HL-60 (cell line): Measurements from ENCODE around the gene IL25.

Source experiments
- DNase-seq, 2 experiments: peaks; one replicate each; pipeline ENCODE4 v3.0.0-alpha.2; 2010 to 2020; ENCODE audit warnings: low read depth in 1 of 2, low spot score in 1 of 2
- H3K27ac ChIP-seq: fragments of 250-450 bp; sonication (Bioruptor Pico); replicated peaks from 2 replicates; pipeline ENCODE4 v1.5.1; 2020; ENCODE audit warnings: mild to moderate bottlenecking, moderate library complexity
- H3K27me3 ChIP-seq: fragments of 250-450 bp; sonication (Bioruptor Pico); 2 replicates; pipeline ENCODE4 v1.5.1; 2021; ENCODE audit warnings: mild to moderate bottlenecking, moderate library complexity; ENCODE audit not compliant: insufficient read depth, poor library complexity, severe bottlenecking
- H3K4me3 ChIP-seq: replicated peaks from 2 replicates; pipeline ENCODE4 v1.5.1; 2011; ENCODE audit warnings: mild to moderate bottlenecking, control low read depth, low read length; ENCODE audit not compliant: insufficient read depth
- GABPA ChIP-seq: IDR thresholded peaks from 2 replicates; pipeline ENCODE4 v1.6.1; 2012; ENCODE audit warnings: low read depth
- POLR2AphosphoS5 ChIP-seq: IDR thresholded peaks from 2 replicates; pipeline ENCODE4 v1.6.1; 2012; ENCODE audit warnings: low read depth
- SPI1 ChIP-seq: IDR thresholded peaks from 2 replicates; pipeline ENCODE4 v1.6.1; 2012; ENCODE audit warnings: low read depth, mild to moderate bottlenecking, borderline replicate concordance
- TF ChIP-seq, protein P1 (sequence below): IDR thresholded peaks from one replicate; pipeline ENCODE4 v1.5.1; 2011; ENCODE audit warnings: low read length, control low read depth, inconsistent platforms; ENCODE audit not compliant: insufficient read depth
- TF ChIP-seq, protein P2 (sequence below): IDR thresholded peaks from 2 replicates; pipeline ENCODE4 v1.6.1; 2012; ENCODE audit warnings: low read depth; ENCODE audit not compliant: insufficient replicate concordance

IL25 gene

DNA sequence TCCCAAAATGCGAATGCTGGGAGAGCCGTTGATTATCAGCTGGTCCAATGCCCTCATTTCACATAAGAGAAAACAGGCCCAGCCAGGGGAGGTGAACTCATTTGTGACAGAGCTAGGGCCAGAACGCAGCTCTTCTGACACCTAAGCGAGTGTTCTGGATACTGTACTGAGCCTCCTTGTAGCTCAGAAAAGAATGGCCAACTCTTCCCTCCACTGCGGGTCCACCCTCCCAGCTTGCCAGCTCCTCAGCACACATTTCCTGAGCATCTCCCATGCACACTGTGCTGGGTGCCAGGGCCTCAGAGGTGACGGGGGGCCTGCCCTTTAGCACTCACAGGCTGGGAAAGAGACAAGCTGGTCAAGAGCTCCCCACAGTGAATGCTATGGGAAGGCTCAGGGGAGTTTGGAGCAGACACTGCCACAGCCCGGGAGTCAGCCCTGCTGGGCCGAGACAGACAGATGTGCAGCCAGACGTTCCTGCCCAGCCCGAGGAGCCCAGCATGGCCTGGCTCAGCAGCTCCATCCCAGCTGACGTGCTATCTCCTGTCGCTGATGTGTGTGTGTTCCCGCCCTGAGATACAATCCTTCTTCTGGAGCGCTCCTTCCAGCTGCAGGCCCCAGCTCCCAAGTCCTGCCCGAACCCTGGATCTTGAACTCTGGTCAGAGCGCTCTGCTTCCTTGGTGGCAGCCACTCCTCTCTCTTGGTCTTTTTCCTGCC, 7.7 kb downstream of the IL25 start:
- DNase-seq: no peak
- Histone ChIP-seq H3K27me3 (no peaks in the 10 kb centered on the region), H3K27ac (no peak overlapping the region), H3K4me3 (no peak overlapping the region)
- TF ChIP-seq SPI1 (no peak), GABPA (no peak), POLR2AphosphoS5 (no peak)
- TF ChIP-seq, protein P1, sequence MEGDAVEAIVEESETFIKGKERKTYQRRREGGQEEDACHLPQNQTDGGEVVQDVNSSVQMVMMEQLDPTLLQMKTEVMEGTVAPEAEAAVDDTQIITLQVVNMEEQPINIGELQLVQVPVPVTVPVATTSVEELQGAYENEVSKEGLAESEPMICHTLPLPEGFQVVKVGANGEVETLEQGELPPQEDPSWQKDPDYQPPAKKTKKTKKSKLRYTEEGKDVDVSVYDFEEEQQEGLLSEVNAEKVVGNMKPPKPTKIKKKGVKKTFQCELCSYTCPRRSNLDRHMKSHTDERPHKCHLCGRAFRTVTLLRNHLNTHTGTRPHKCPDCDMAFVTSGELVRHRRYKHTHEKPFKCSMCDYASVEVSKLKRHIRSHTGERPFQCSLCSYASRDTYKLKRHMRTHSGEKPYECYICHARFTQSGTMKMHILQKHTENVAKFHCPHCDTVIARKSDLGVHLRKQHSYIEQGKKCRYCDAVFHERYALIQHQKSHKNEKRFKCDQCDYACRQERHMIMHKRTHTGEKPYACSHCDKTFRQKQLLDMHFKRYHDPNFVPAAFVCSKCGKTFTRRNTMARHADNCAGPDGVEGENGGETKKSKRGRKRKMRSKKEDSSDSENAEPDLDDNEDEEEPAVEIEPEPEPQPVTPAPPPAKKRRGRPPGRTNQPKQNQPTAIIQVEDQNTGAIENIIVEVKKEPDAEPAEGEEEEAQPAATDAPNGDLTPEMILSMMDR: no peak
- TF ChIP-seq, protein P2, sequence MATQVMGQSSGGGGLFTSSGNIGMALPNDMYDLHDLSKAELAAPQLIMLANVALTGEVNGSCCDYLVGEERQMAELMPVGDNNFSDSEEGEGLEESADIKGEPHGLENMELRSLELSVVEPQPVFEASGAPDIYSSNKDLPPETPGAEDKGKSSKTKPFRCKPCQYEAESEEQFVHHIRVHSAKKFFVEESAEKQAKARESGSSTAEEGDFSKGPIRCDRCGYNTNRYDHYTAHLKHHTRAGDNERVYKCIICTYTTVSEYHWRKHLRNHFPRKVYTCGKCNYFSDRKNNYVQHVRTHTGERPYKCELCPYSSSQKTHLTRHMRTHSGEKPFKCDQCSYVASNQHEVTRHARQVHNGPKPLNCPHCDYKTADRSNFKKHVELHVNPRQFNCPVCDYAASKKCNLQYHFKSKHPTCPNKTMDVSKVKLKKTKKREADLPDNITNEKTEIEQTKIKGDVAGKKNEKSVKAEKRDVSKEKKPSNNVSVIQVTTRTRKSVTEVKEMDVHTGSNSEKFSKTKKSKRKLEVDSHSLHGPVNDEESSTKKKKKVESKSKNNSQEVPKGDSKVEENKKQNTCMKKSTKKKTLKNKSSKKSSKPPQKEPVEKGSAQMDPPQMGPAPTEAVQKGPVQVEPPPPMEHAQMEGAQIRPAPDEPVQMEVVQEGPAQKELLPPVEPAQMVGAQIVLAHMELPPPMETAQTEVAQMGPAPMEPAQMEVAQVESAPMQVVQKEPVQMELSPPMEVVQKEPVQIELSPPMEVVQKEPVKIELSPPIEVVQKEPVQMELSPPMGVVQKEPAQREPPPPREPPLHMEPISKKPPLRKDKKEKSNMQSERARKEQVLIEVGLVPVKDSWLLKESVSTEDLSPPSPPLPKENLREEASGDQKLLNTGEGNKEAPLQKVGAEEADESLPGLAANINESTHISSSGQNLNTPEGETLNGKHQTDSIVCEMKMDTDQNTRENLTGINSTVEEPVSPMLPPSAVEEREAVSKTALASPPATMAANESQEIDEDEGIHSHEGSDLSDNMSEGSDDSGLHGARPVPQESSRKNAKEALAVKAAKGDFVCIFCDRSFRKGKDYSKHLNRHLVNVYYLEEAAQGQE: no peak

DNA sequence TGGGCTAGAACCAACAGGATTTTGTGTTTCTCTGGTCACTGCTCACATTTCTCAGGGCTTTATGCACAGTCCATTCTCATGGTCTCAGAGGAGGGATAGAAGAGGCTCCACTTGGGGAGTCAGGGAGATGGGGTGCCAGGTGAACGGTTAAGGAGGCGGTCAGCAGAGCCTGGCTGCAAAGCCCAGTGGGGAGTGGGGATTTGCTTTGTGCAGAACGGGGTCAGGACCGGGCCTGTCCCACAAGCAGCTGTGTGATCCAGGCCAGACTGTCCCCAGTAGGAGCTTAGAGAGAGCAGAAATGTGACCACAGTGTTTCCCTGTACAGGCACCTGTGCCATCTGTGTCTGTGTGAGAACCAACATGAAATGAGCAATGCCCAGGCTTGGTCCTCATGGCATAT, 8.4 kb downstream of the IL25 start:
- H3K27me3 ChIP-seq: no peaks in the 10 kb centered on the region
- no peak for DNase-seq
- no peak overlapping the region for H3K4me3 ChIP-seq
- H3K27ac ChIP-seq: no peak overlapping the region
- no peak for TF ChIP-seq GABPA
- TF ChIP-seq, protein P2: no peak
- TF ChIP-seq, protein P1: no peak
- TF ChIP-seq SPI1: no peak
- TF ChIP-seq POLR2AphosphoS5: no peak

DNA sequence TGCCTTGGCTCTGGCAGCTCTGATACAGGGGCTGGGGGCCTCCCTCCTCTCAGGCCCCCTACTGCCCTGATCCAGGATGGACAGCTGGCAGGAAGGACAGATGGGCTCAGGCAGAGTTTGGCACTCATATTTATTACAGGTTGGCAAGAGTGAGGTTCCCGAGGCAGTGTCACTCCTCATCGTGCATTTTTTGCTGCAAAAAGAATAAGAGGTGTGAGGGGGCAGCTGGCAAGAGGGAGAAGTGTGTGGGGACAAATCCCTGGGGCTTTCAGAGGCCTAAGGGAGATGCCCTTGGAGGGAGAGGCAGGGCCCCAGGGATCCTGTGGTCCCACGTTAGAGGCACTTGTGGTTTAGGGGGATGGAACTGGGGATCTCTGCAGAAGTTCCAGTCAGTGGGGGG, 9.3 kb downstream of the IL25 start:
- Histone ChIP-seq H3K27me3 (no peaks in the 10 kb centered on the region), H3K27ac (no peak overlapping the region), H3K4me3 (no peak overlapping the region)
- no peak for DNase-seq
- TF ChIP-seq, protein P1: no peak
- TF ChIP-seq GABPA: no peak
- no peak for TF ChIP-seq POLR2AphosphoS5
- TF ChIP-seq, protein P2: no peak
- no peak for TF ChIP-seq SPI1
